ENCODE results near the gene FAM53A.

DNA sequence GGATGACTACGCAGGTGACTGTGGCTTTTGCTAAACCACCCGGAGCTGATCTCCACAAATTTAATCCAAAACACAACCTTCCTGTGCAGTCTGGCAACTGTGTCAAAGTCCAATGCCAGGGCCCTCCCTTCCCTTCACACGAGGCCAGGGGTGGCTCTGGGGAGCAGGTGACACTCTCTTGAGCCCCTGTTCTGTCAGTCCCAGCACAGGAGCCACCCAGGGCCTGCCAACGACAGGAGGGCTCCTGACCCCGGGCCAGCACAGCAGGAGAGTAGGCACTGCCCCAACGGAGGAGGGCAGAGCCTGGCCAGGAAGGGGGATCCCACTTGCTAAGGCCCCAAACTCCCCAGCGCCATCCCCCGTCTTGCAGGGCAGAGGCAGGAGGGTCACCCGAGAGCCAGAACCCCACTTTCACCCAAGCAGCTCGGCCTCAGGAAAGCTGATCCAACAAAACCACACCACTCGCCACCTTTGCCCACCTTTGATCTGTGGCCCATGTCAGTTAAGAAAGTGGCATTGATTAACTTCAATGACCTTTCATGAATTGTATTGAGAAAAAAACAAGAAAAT, 44.7 kb downstream of the FAM53A start:
- no peak for TF ChIP-seq POLR2A (IDR thresholded peaks at IDR 0.05)
- TF ChIP-seq, protein P1, sequence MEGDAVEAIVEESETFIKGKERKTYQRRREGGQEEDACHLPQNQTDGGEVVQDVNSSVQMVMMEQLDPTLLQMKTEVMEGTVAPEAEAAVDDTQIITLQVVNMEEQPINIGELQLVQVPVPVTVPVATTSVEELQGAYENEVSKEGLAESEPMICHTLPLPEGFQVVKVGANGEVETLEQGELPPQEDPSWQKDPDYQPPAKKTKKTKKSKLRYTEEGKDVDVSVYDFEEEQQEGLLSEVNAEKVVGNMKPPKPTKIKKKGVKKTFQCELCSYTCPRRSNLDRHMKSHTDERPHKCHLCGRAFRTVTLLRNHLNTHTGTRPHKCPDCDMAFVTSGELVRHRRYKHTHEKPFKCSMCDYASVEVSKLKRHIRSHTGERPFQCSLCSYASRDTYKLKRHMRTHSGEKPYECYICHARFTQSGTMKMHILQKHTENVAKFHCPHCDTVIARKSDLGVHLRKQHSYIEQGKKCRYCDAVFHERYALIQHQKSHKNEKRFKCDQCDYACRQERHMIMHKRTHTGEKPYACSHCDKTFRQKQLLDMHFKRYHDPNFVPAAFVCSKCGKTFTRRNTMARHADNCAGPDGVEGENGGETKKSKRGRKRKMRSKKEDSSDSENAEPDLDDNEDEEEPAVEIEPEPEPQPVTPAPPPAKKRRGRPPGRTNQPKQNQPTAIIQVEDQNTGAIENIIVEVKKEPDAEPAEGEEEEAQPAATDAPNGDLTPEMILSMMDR (IDR thresholded peaks at IDR 0.05): no peak
